22Rv1 (cell line): Measurements from ENCODE around the gene VMAC.
"Not testable (repeated sequence)": the region's sequence is repeated elsewhere in the genome, so short reads cannot be mapped to it uniquely, and the experiment has no call there.

Source experiments
- H3K27ac ChIP-seq: fragments of 450-650 bp; 2 replicates; pipeline ENCODE4 v1.5.1; 2017
- CTCF ChIP-seq: fragments of 450-650 bp; IDR thresholded peaks from 2 replicates; pipeline ENCODE4 v1.5.1; 2017; ENCODE audit warnings: mild to moderate bottlenecking
- ZFX ChIP-seq: fragments of 450-650 bp; IDR thresholded peaks from 2 replicates; pipeline ENCODE4 v1.6.1; 2017; ENCODE audit warnings: antibody characterized with exemption, borderline replicate concordance

The VMAC gene

GRCh38 chr19:5904352-5905113, at the start of gene VMAC:
TSS of gene VMAC (plus strand) at chr19:5904872. CDS start at chr19:5904891, 19 bp downstream.
- H3K27ac ChIP-seq = peak within 1 kb of the TSS; percentile 90
- no peak for TF ChIP-seq CTCF
- no peak for TF ChIP-seq ZFX

- H3K27ac ChIP-seq = not testable (repeated sequence)
These were observed 49.5 kb upstream of the VMAC start for GRCh38 chr19:5855151-5855550.

GRCh38 chr19:5857203-5858081, 47.2 kb upstream of the VMAC start:
- TF ChIP-seq ZFX = no peak
- TF ChIP-seq CTCF = no peak
- no peak overlapping the region for H3K27ac ChIP-seq

GRCh38 chr19:5863030-5863665, 41.5 kb upstream of the VMAC start:
- TF ChIP-seq CTCF = no peak
- TF ChIP-seq ZFX = no peak
- no peak overlapping the region for H3K27ac ChIP-seq

- TF ChIP-seq ZFX (no peak), CTCF (no peak)
- no peak overlapping the region for H3K27ac ChIP-seq
These were observed 40.5 kb upstream of the VMAC start for GRCh38 chr19:5864013-5864720.

- TF ChIP-seq CTCF (peak; percentile 19; the same call in 1 of the 2 replicates), ZFX (no peak)
- H3K27ac ChIP-seq = no peak overlapping the region
These were observed 39.8 kb upstream of the VMAC start for GRCh38 chr19:5864725-5865486.
